ENCODE results near the gene FAM221B.

The FAM221B gene

DNA sequence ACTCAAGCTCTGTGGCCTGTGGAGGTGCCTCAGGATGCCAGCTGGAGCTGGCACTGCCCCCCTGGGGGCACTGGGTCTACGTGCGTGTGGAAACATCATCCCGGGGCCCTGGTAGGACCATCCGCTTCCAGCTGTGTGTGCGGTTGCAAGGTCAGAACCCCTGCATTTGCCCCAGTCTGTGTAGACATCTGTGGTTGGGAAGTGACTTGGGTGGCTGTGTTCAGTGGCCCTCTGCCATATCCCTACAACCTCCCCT, 13.0 kb upstream of the FAM221B start:
- no peak overlapping the region for H3K4me2 ChIP-seq (ENCODE audit: low read depth, low read length, poor library complexity, severe bottlenecking)
- no peak overlapping the region for H2AFZ ChIP-seq (ENCODE audit: low read depth, low read length, severe bottlenecking)
- no peaks in the 10 kb centered on the region for H4K20me1 ChIP-seq (ENCODE audit: low read depth, low read length)
- H3K9me2 ChIP-seq (replicated peaks; ENCODE audit: insufficient read depth, low read length) = no peaks in the 10 kb centered on the region
- H3K4me3 ChIP-seq (ENCODE audit: insufficient read depth, low read length, poor library complexity, severe bottlenecking) = no peak overlapping the region
- H3K36me3 ChIP-seq (ENCODE audit: low read length) = no peaks in the 10 kb centered on the region
- H3K9me3 ChIP-seq (ENCODE audit: insufficient read depth, low read length) = no peaks in the 10 kb centered on the region
- H3K9ac ChIP-seq (ENCODE audit: low read length) = no peak overlapping the region
- no peaks in the 10 kb centered on the region for H3K27me3 ChIP-seq (ENCODE audit: low read length)
- no peak for TF ChIP-seq EZH2phosphoT487 (conservative IDR thresholded peaks at IDR 0.05; ENCODE audit: low read length)
- TF ChIP-seq CTCF (IDR thresholded peaks at IDR 0.05; ENCODE audit: insufficient read depth, low read length, poor library complexity, severe bottlenecking) = no peak
- H3K79me2 ChIP-seq (ENCODE audit: insufficient read depth, low read length) = no peaks in the 10 kb centered on the region
- H3F3A ChIP-seq (ENCODE audit: insufficient read depth) = no peaks in the 10 kb centered on the region
- H3K27ac ChIP-seq (ENCODE audit: low read depth, low read length) = no peak overlapping the region

- Histone ChIP-seq H3K27me3 (ENCODE audit: low read length) (no peaks in the 10 kb centered on the region), H3K4me3 (ENCODE audit: insufficient read depth, low read length, poor library complexity, severe bottlenecking) (no peak overlapping the region), H2AFZ (ENCODE audit: low read depth, low read length, severe bottlenecking) (no peak overlapping the region), H3K36me3 (ENCODE audit: low read length) (no peaks in the 10 kb centered on the region), H3K27ac (ENCODE audit: low read depth, low read length) (no peak overlapping the region), H3K79me2 (ENCODE audit: insufficient read depth, low read length) (no peaks in the 10 kb centered on the region), H3K9me2 (replicated peaks; ENCODE audit: insufficient read depth, low read length) (no peaks in the 10 kb centered on the region), H3K4me2 (ENCODE audit: low read depth, low read length, poor library complexity, severe bottlenecking) (no peak overlapping the region), H4K20me1 (ENCODE audit: low read depth, low read length) (no peaks in the 10 kb centered on the region), H3K9me3 (ENCODE audit: insufficient read depth, low read length) (no peaks in the 10 kb centered on the region), H3F3A (ENCODE audit: insufficient read depth) (no peaks in the 10 kb centered on the region), H3K9ac (ENCODE audit: low read length) (no peak overlapping the region)
- TF ChIP-seq EZH2phosphoT487 (conservative IDR thresholded peaks at IDR 0.05; ENCODE audit: low read length) (no peak), CTCF (IDR thresholded peaks at IDR 0.05; ENCODE audit: insufficient read depth, low read length, poor library complexity, severe bottlenecking) (no peak)
Measured at GRCh38 chr9:35840881-35841644, 12.5 kb upstream of the FAM221B start.

DNA sequence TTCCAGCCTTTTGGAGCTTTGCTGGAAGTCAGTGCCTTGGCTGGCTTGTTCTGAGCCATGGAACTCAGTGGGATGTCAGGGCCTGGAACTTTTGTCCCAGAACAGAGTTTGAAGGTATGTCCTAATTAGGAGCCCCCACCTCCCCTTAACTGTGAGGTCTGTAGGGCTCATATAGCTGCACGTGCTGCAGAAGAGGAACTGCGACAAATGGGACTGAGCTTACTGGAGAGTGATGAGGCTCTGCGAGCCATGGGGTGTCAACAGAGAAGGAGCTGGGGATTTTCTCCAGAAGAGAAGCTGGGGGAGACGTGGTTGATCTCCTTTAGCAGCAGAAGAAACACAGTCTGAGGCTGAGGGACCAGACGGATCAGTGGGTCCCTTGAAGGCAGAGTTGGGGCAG, 11.4 kb upstream of the FAM221B start:
- Histone ChIP-seq H3K9me3 (ENCODE audit: insufficient read depth, low read length) (no peaks in the 10 kb centered on the region), H3K4me2 (ENCODE audit: low read depth, low read length, poor library complexity, severe bottlenecking) (no peak overlapping the region), H3F3A (ENCODE audit: insufficient read depth) (no peaks in the 10 kb centered on the region), H3K27ac (ENCODE audit: low read depth, low read length) (no peak overlapping the region), H3K4me3 (ENCODE audit: insufficient read depth, low read length, poor library complexity, severe bottlenecking) (no peak overlapping the region), H4K20me1 (ENCODE audit: low read depth, low read length) (no peaks in the 10 kb centered on the region), H3K79me2 (ENCODE audit: insufficient read depth, low read length) (no peaks in the 10 kb centered on the region), H3K36me3 (ENCODE audit: low read length) (no peaks in the 10 kb centered on the region), H3K9ac (ENCODE audit: low read length) (no peak overlapping the region), H2AFZ (ENCODE audit: low read depth, low read length, severe bottlenecking) (no peak overlapping the region), H3K9me2 (replicated peaks; ENCODE audit: insufficient read depth, low read length) (no peaks in the 10 kb centered on the region), H3K27me3 (ENCODE audit: low read length) (no peaks in the 10 kb centered on the region)
- no peak for TF ChIP-seq EZH2phosphoT487 (conservative IDR thresholded peaks at IDR 0.05; ENCODE audit: low read length)
- TF ChIP-seq CTCF (IDR thresholded peaks at IDR 0.05; ENCODE audit: insufficient read depth, low read length, poor library complexity, severe bottlenecking) = no peak
